HG02763 (cell line): ENCODE results near the gene OR7C1.
"Not testable (repeated sequence)": the region's sequence is repeated elsewhere in the genome, so short reads cannot be mapped to it uniquely, and the experiment has no call there.

Experiments
- ATAC-seq: cut with Tn5 transposase; IDR thresholded peaks from one replicate; pipeline ENCODE4 v1.9.1; 2021; ENCODE audit warnings: mild to moderate bottlenecking, moderate library complexity; ENCODE audit not compliant: unreplicated experiment

OR7C1 gene

GRCh38 chr19:14835011-14835410 is at the start of gene OR7C1, which contains the start of gene OR7A5:
Gene OR7C1, minus strand, starts transcription at chr19:14835185. Its CDS starts 35,049 bp downstream, at chr19:14800136.
Gene OR7A5, minus strand, starts transcription at chr19:14835185. Its CDS starts 6,944 bp downstream, at chr19:14828241.
- no peak for ATAC-seq

- no peak for ATAC-seq
These were observed 36.7 kb upstream of the OR7C1 start for GRCh38 chr19:14871619-14872230.

GRCh38 chr19:14868497-14868896 is 33.5 kb upstream of the OR7C1 start:
- ATAC-seq: no peak

- ATAC-seq: no peak
These were observed 13.8 kb upstream of the OR7C1 start, which contains the start of gene OR7A10 for GRCh38 chr19:14848822-14849221. Gene OR7A10, minus strand, starts transcription at chr19:14848922. Its CDS starts 7,045 bp downstream, at chr19:14841877.

- ATAC-seq: no peak
These were observed 8.6 kb upstream of the OR7C1 start for GRCh38 chr19:14843578-14843977.

- ATAC-seq: no peak
These were observed 8.2 kb upstream of the OR7C1 start for GRCh38 chr19:14843169-14843568.

- ATAC-seq: no peak
These were observed 5.2 kb upstream of the OR7C1 start for GRCh38 chr19:14840206-14840605.

- ATAC-seq: no peak
These were observed 2.4 kb upstream of the OR7C1 start for GRCh38 chr19:14837391-14837790.

- no peak for ATAC-seq
These were observed 4.3 kb downstream of the OR7C1 start for GRCh38 chr19:14830702-14831101.

GRCh38 chr19:14826006-14826405 is 9.0 kb downstream of the OR7C1 start:
- ATAC-seq: no peak

- ATAC-seq: no peak
These were observed 13.0 kb downstream of the OR7C1 start for GRCh38 chr19:14821937-14822336.

GRCh38 chr19:14818588-14818987 is 16.4 kb downstream of the OR7C1 start:
- no peak for ATAC-seq

- no peak for ATAC-seq
These were observed 17.9 kb downstream of the OR7C1 start for GRCh38 chr19:14817052-14817451.

- ATAC-seq: no peak
These were observed 19.9 kb downstream of the OR7C1 start for GRCh38 chr19:14814982-14815652.

- ATAC-seq: no peak
These were observed 25.5 kb downstream of the OR7C1 start for GRCh38 chr19:14809272-14810057.

GRCh38 chr19:14804765-14805164 is 30.2 kb downstream of the OR7C1 start:
- no peak for ATAC-seq

GRCh38 chr19:14798760-14799159 is 36.2 kb downstream of the OR7C1 start:
- ATAC-seq: no peak

GRCh38 chr19:14796021-14796420 is 39.0 kb downstream of the OR7C1 start:
- ATAC-seq: no peak

- ATAC-seq: no peak
These were observed 39.8 kb downstream of the OR7C1 start for GRCh38 chr19:14795078-14795721.

- ATAC-seq: not testable (repeated sequence)
These were observed 42.7 kb downstream of the OR7C1 start for GRCh38 chr19:14792250-14792649.

GRCh38 chr19:14786421-14786851 is 48.5 kb downstream of the OR7C1 start:
- no peak for ATAC-seq
